Stimulated activated CD4-positive, alpha-beta T cell treated with anti-CD3 and anti-CD28 coated beads, Interleukin-15, amount 100 ng/mL, for 48 hours (primary cell): ENCODE results near the gene CAV2.

Source experiments
- DNase-seq, 2 donors: peaks; one replicate each; pipeline ENCODE4 v3.0.0-alpha.2; 2020; ENCODE audit warnings: low read depth in 2 of 2

Gene CAV2

DNA sequence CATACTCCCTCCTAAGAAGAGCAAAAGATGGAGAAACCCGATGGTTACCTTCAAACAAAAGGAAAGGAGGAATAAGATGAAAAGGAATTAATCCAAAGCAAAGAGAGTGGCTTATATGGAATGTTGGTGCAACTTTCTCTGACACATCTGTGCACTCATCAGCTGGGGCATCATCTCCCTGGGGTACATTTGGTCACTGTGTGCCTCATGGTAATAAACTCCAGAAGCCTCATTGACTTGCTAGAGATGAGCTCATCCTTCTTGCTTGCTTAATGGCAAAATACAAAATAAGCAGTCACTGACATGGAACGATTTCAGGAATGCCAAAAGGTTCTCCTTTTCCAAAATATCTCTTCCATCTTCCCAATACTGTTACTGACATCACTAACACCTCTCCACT is 47.8 kb downstream of the CAV2 start:
- DNase-seq = no peak

DNA sequence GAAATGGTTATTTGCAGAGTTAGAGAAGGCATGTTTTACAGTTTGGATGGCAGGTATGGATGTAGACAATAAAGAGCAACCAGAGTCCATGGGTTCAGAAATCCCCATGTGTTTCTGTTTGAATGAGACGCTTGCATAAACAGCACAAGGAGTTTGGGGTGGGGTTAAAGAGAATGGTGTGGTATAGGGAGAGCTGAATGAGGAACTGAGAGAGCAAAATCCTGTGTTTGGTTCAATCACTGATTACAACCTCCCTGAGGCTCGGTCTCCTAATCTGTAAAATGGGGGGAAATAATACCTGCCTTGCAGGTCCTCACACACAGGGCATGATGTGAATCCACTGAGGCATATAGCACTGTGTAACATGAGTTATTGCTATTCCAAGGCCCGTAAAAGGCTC is 49.0 kb downstream of the CAV2 start:
- no peak for DNase-seq

- DNase-seq = no peak
Measured at GRCh38 chr7:116549370-116549769, 49.8 kb downstream of the CAV2 start.

GRCh38 chr7:116551692-116552091 is 52.2 kb downstream of the CAV2 start:
- no peak for DNase-seq

DNA sequence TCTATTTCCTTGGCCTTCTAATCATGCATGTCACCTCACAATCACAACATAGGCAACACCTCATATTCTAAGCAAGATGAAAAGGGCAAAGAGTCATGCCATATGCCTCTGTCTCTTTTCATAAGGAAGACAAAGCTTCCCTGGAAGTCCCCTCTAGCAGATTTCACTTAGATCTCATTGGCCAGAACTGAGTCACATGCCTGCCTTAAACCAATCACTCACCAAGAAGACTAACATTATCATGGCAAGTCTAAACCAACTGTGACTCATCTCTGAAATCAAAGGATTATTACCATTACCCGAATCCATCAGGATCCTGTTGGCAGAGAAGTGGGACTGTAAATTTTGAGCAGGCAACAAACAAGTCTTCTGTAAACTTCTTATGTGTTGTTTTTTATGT is 53.1 kb downstream of the CAV2 start:
- DNase-seq = no peak

GRCh38 chr7:116553168-116553964 is 53.8 kb downstream of the CAV2 start:
- no peak for DNase-seq

- DNase-seq = no peak
Measured at GRCh38 chr7:116554436-116554835, 54.9 kb downstream of the CAV2 start.

DNA sequence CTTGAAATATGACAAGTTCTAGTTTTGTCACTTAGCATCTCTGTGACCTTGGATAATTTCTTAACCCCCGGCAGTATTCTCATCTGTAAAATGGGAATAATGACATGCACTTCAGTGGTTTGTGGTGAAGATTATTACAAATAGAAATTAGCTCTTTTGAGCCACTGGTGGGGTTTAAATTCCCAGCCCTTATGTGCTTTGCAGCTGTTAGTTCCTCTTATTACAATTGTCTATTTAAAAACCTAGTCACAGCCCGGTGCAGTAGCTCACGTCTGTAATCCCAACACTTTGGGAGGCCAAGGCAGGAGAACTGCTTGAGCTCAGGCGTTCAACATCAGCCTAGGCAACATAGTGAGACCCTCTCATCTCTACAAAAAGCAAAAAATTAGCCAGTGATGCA is 55.4 kb downstream of the CAV2 start:
- DNase-seq = no peak

GRCh38 chr7:116557066-116557585 is 57.6 kb downstream of the CAV2 start:
- no peak for DNase-seq

- no peak for DNase-seq
Measured at GRCh38 chr7:116557901-116558300, 58.4 kb downstream of the CAV2 start.
